LNCaP clone FGC (cell line): ENCODE measurements around the gene TPX2.

Experiments
- DNase-seq: peaks from one replicate; pipeline ENCODE4 v3.0.0-alpha.2; 2011; ENCODE audit warnings: low read depth
- H3K4me3 ChIP-seq: 2 replicates; pipeline ENCODE4 v1.5.1; 2011; ENCODE audit warnings: mild to moderate bottlenecking, low read depth, low read length, control low read depth
- TF ChIP-seq, protein P1 (sequence below): IDR thresholded peaks from 2 replicates; pipeline ENCODE4 v1.5.1; 2012; ENCODE audit warnings: mild to moderate bottlenecking; ENCODE audit not compliant: control insufficient read depth, insufficient read depth; ENCODE audit errors: extremely low read depth

The TPX2 gene

DNA sequence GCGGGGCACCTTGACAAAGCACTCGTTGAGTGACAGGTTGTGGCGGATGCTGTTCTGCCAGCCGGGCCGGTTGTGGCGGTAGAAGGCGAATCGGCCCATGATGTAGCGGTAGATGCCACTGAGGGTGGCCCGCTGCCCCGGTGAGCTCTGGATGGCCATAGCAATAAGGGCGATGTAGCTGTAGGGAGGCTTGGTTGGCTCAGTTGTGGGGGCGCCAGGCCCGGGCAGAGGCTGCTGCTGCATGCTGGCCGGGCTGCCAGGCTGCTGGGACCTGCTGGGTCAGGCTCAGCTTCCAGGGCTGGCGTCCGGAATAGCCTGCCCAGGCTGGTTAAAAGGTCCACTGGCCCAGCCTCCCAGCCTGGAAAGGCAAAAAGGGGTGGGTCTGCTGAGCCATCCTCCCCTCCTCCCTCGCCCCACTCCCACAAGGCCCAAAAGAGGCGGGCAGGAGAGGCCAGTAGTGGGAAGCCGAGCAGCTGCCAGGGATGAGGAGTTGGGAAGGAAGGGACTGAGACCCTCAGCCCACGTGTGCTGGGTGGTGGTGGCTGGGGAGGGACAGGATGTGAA lies 106.3 kb downstream of the TPX2 start, which contains the start of gene FOXS1:
Gene FOXS1 (minus strand): TSS at position 305 of the 564 bp plus-strand sequence. CDS start 62 bp downstream, at position 243.
- DNase-seq, result no peak
- TF ChIP-seq, protein P1, sequence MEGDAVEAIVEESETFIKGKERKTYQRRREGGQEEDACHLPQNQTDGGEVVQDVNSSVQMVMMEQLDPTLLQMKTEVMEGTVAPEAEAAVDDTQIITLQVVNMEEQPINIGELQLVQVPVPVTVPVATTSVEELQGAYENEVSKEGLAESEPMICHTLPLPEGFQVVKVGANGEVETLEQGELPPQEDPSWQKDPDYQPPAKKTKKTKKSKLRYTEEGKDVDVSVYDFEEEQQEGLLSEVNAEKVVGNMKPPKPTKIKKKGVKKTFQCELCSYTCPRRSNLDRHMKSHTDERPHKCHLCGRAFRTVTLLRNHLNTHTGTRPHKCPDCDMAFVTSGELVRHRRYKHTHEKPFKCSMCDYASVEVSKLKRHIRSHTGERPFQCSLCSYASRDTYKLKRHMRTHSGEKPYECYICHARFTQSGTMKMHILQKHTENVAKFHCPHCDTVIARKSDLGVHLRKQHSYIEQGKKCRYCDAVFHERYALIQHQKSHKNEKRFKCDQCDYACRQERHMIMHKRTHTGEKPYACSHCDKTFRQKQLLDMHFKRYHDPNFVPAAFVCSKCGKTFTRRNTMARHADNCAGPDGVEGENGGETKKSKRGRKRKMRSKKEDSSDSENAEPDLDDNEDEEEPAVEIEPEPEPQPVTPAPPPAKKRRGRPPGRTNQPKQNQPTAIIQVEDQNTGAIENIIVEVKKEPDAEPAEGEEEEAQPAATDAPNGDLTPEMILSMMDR, result no peak
- H3K4me3 ChIP-seq, result no peak within 1 kb of the TSS

GRCh38 chr20:31846793-31847138 lies 107.7 kb downstream of the TPX2 start:
- H3K4me3 ChIP-seq, result no peak overlapping the region
- TF ChIP-seq, protein P1, result no peak
- no peak for DNase-seq

GRCh38 chr20:31848088-31848999 lies 109.3 kb downstream of the TPX2 start:
- TF ChIP-seq, protein P1, result no peak

GRCh38 chr20:31849306-31849930 lies 110.3 kb downstream of the TPX2 start:
- no peak for DNase-seq
- no peak overlapping the region for H3K4me3 ChIP-seq
- TF ChIP-seq, protein P1, result no peak

More at GRCh38 chr20:31848088-31848999, 109.3 kb downstream of the TPX2 start:
- DNase-seq, result no peak
- no peak overlapping the region for H3K4me3 ChIP-seq
